HepG2 (cell line): ENCODE measurements around the gene ASB9. TPM values are rescaled to one million over a fixed set of nuclear protein-coding genes. Genes with fewer than 3 reads are reported as not detected.

Experiments used
- ATAC-seq: fragments of 200-7000 bp; cut with Tn5 transposase; 3 replicates; pipeline ENCODE4 v1.9.1; 2020; ENCODE audit warnings: mild to moderate bottlenecking, moderate library complexity
- BruUV-seq: library from RNA; stranded (reverse); fragments of 400-500 nt; replicated peaks from 2 replicates; lab custom pipeline; 2021; lab: Mats Ljungman, UMichigan
- CTCF ChIA-PET: fragments of 300-600 bp; formaldehyde crosslinking; extraction: SDS; loops from one replicate; lab custom pipeline; 2021; ENCODE audit warnings: low total read pairs, inconsistent platforms, low intra/inter-chr PET ratio; lab: Yijun Ruan, JAX
- POLR2A ChIA-PET: fragments of 350-600 bp; sonication (Branson Sonifier 250); formaldehyde crosslinking; loops from one replicate; lab custom pipeline; 2020; ENCODE audit warnings: antibody characterized with exemption, inconsistent platforms; lab: Yijun Ruan, JAX
- DNase-seq: peaks from one replicate; pipeline ENCODE4 v3.0.0-alpha.2; 2015; ENCODE audit warnings: low spot score
- FAIRE-seq: peaks from 3 replicates; lab custom pipeline; 2011; peaks lifted over from hg19 to GRCh38; lab: Jason Lieb, UNC
- H2AFZ ChIP-seq: one replicate; pipeline ENCODE4 v1.6.1; 2011; ENCODE audit warnings: low read length, inconsistent platforms
- H3K27ac ChIP-seq: fragments of 300-600 bp; 3 replicates; pipeline ENCODE4 v1.8.0; 2011; ENCODE audit warnings: mixed run types, mild to moderate bottlenecking, mixed read lengths, low read length, inconsistent platforms; ENCODE audit not compliant: insufficient read depth; ENCODE audit errors: extremely low read length
- H3K27me3 ChIP-seq, 2 experiments: fragments of 200-600 bp in 1 of 2; 2 replicates in 1 of 2; 3 replicates in 1 of 2; pipeline versions ENCODE4 v1.6.0 to v1.8.0; 2011; ENCODE audit warnings: low read length in 2 of 2, mild to moderate bottlenecking in 2 of 2, moderate library complexity in 2 of 2, inconsistent platforms in 1 of 2; ENCODE audit not compliant: insufficient read depth in 2 of 2, control insufficient read depth in 1 of 2
- H3K36me3 ChIP-seq, 2 experiments: fragments of 200-600 bp in 1 of 2; replicated peaks in 1 of 2; 2 replicates in 1 of 2; 3 replicates in 1 of 2; pipeline versions ENCODE4 v1.5.1 to v1.8.0; 2011; ENCODE audit warnings: low read length in 2 of 2, inconsistent platforms in 1 of 2; ENCODE audit not compliant: insufficient read depth in 2 of 2, control insufficient read depth in 1 of 2
- H3K4me1 ChIP-seq: 2 replicates; pipeline ENCODE4 v1.5.1; 2012; ENCODE audit warnings: low read length, inconsistent platforms; ENCODE audit not compliant: insufficient read depth
- H3K4me2 ChIP-seq: 2 replicates; pipeline ENCODE4 v1.6.0; 2011; ENCODE audit warnings: low read depth, low read length, inconsistent platforms
- H3K4me3 ChIP-seq, 3 experiments: fragments of 200-600 bp in 1 of 3; sonication (generic), shearing (Covaris generic) in 1 of 3; replicated peaks in 1 of 3; 2 replicates each; pipeline ENCODE4 v1.5.1; 2011 to 2016; ENCODE audit warnings: low read length in 3 of 3, inconsistent platforms in 2 of 3, low read depth in 2 of 3, mild to moderate bottlenecking in 2 of 3, control low read depth in 1 of 3, mixed read lengths in 1 of 3; ENCODE audit not compliant: insufficient read depth in 1 of 3
- H3K79me2 ChIP-seq: one replicate; pipeline ENCODE4 v1.6.1; 2011; ENCODE audit warnings: low read length, inconsistent platforms; ENCODE audit not compliant: insufficient read depth
- H3K9ac ChIP-seq: 2 replicates; pipeline ENCODE4 v1.6.0; 2011; ENCODE audit warnings: mild to moderate bottlenecking, low read depth, low read length, inconsistent platforms; ENCODE audit not compliant: insufficient read depth
- H3K9me3 ChIP-seq: 2 replicates; pipeline ENCODE4 v1.5.1; 2012; ENCODE audit warnings: mild to moderate bottlenecking, low read length
- H4K20me1 ChIP-seq: 2 replicates; pipeline ENCODE4 v1.6.0; 2011; ENCODE audit warnings: inconsistent platforms, mild to moderate bottlenecking, low read length, moderate library complexity; ENCODE audit not compliant: insufficient read depth
- MEF2D ChIP-seq: sonication (generic); formaldehyde crosslinking; IDR thresholded peaks from 2 replicates; pipeline ENCODE4 v1.5.1; 2020; ENCODE audit warnings: mild to moderate bottlenecking, missing genetic modification reagents
- MXI1 ChIP-seq: IDR thresholded peaks from 3 replicates; pipeline ENCODE4 v1.6.1; 2012; ENCODE audit warnings: low read depth, low read length, inconsistent platforms, borderline replicate concordance
- PHB2 ChIP-seq: fragments of 450-650 bp; IDR thresholded peaks from 2 replicates; pipeline ENCODE4 v1.6.1; 2018; ENCODE audit not compliant: partially characterized antibody
- RAD51 ChIP-seq: fragments of 450-650 bp; IDR thresholded peaks from 2 replicates; pipeline ENCODE4 v1.6.1; 2016; ENCODE audit warnings: borderline replicate concordance
- TSC22D2 ChIP-seq: sonication (generic); formaldehyde crosslinking; IDR thresholded peaks from 2 replicates; pipeline ENCODE4 v1.5.1; 2020; ENCODE audit warnings: missing genetic modification reagents, mild to moderate bottlenecking, borderline replicate concordance
- ZNF263 ChIP-seq: sonication (generic); formaldehyde crosslinking; IDR thresholded peaks from 2 replicates; pipeline ENCODE4 v1.4.0; 2020; ENCODE audit warnings: missing genetic modification reagents
- ZNF607 ChIP-seq: sonication (generic); formaldehyde crosslinking; IDR thresholded peaks from 2 replicates; pipeline ENCODE4 v1.5.1; 2020; ENCODE audit warnings: missing genetic modification reagents, mild to moderate bottlenecking, borderline replicate concordance
- ZNF674 ChIP-seq: sonication (generic); formaldehyde crosslinking; IDR thresholded peaks from 2 replicates; pipeline ENCODE4 v1.5.0; 2020; ENCODE audit warnings: low read depth, mild to moderate bottlenecking, missing genetic modification reagents
- WGBS: methylation state at CpG from one replicate; pipeline ENCODE4 v1.1.6; 2017; ENCODE audit warnings: low lambda C conversion rate; 5-methylcytosine and 5-hydroxymethylcytosine counted together
- in situ Hi-C: cut with HindIII; loops from 2 replicates; pipeline ENCODE4 v1.10.0; 2017; ENCODE audit warnings: low pct_unique_long_range_greater_than_20kb; ENCODE audit not compliant: extremely low pct_ligation_motif_present
- intact Hi-C: fragments of 100-400 bp; cut with micrococcal nuclease; formaldehyde crosslinking; loops from one replicate; pipeline ENCODE4 v1.10.0; 2022; ENCODE audit not compliant: unreplicated experiment
- polyA plus RNA-seq, 8 experiments: library from polyadenylated mRNA; depleted of rRNA in 3 of 8; stranded (reverse) in 7 of 8; unstranded in 1 of 8; fragments of >200 nt; fragmentation: Illumina TruSeq in 4 of 8; extraction: Trizol in 4 of 8; gene quantifications; 2 replicates each; pipeline versions ENCODE4 v1.2.1 to v1.2.3, GENCODE V29; 2011 to 2016; ENCODE audit warnings: low read depth in 4 of 8, missing spikeins in 1 of 8, mixed read lengths in 1 of 8; ENCODE audit not compliant: insufficient read depth in 1 of 8
- total RNA-seq, 5 experiments: library from RNA; depleted of rRNA; stranded (reverse); fragments of >200 nt; fragmentation: Illumina TruSeq; extraction: Trizol; gene quantifications; 2 replicates each; pipeline ENCODE4 v1.2.3, GENCODE V29; 2016; ENCODE audit warnings: low read depth in 1 of 5
- TF ChIP-seq, protein P1 (sequence below): sonication (generic); formaldehyde crosslinking; IDR thresholded peaks from 2 replicates; pipeline ENCODE4 v1.4.0; 2020; ENCODE audit warnings: missing genetic modification reagents, low read depth, mild to moderate bottlenecking, borderline replicate concordance
- TF ChIP-seq, protein P2 (sequence below): sonication (generic); formaldehyde crosslinking; IDR thresholded peaks from 2 replicates; pipeline ENCODE4 v1.5.0; 2020; ENCODE audit warnings: mild to moderate bottlenecking, low read depth, missing genetic modification reagents, borderline replicate concordance
- TF ChIP-seq, protein P3 (sequence below): sonication (generic); formaldehyde crosslinking; IDR thresholded peaks from 2 replicates; pipeline ENCODE4 v1.8.0; 2022; ENCODE audit warnings: mild to moderate bottlenecking, missing genetic modification reagents; ENCODE audit not compliant: insufficient replicate concordance
- TF ChIP-seq, protein P4 (sequence below): sonication (generic); formaldehyde crosslinking; IDR thresholded peaks from 2 replicates; pipeline ENCODE4 v1.4.0; 2020; ENCODE audit warnings: mild to moderate bottlenecking, missing genetic modification reagents
- TF ChIP-seq, protein P5 (sequence below): IDR thresholded peaks from 2 replicates; pipeline ENCODE4 v1.6.1; 2018; ENCODE audit warnings: missing genetic modification reagents

The ASB9 gene
- total and polyA plus RNA-seq, 2 of the 13 experiments (the other 11 are each of a cell fraction or from before 2014, with no cell fraction given) = 4.2 to 13.8 TPM

DNA sequence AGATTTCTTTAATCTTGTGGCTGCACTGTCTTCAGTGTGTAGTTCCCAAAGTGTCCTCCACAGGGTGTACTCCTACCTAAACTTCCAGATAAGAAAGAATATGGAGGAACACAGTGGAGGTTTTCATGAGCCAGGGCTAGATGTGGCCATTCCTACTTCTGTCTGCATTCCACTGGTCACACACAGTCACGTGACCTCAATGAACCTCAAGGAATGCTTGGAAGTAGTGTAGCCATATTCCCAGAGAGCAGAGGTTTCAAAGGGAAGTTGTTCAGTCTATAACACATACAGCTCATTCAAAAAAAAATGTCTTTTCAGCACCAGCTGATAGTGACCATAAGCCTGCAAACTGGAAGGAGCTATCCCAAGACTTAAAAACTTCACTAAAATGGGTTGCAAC is 53.6 kb downstream of the ASB9 start:
- no TSS peak for BruUV-seq
- Histone ChIP-seq H3K9me3 (no peaks in the 10 kb centered on the region), H2AFZ (no peak overlapping the region), H4K20me1 (no peaks in the 10 kb centered on the region), H3K27ac (no peak overlapping the region), H3K4me3 (no peak overlapping the region), H3K27me3 (no peaks in the 10 kb centered on the region), H3K36me3 (no peaks in the 10 kb centered on the region), H3K79me2 (no peaks in the 10 kb centered on the region), H3K4me2 (no peak overlapping the region), H3K4me1 (no peaks in the 10 kb centered on the region), H3K9ac (no peak overlapping the region)
- ChIA-PET CTCF (no interaction called here), POLR2A (no interaction called here)
- FAIRE-seq = no peak
- intact Hi-C loops (no loop called here), in situ Hi-C loops (no loop called here)
- WGBS = 0% methylated on average over 1 of the region's 1 CpG
- no peak for DNase-seq
- TF ChIP-seq TSC22D2 (no peak), RAD51 (peak; percentile 48; the same call in 1 of the 2 replicates)
- no peak for ATAC-seq

DNA sequence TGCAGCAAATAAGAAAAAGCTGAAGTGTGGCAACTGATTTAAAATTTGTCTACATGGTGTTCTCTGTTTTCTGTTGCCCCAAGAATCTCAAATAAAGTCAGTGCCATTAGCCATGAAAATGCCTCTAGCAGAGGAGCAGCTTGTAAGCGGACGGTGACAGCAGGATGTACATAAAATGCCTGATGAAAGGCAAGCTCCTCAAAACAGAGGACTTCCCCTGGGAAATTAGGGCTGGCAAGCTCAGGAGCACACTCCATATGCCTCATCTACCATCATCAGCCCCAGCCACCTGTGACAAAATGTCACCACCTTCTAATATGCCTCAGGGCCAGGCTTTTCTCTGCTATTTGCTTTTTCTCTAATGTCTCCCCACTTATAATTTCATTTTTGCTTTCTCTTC is 54.5 kb downstream of the ASB9 start:
- no TSS peak for BruUV-seq
- CTCF ChIA-PET = no interaction called here
- in situ Hi-C loops = no loop called here
- Histone ChIP-seq H3K4me1 (no peaks in the 10 kb centered on the region), H3K4me3 (no peak overlapping the region)
- no peak for DNase-seq
- TF ChIP-seq MEF2D (CRISPR knock-in tag) (no peak), PHB2 (no peak), MXI1 (no peak), ZNF607 (CRISPR knock-in tag) (no peak), ZNF263 (CRISPR knock-in tag) (no peak), ZNF674 (CRISPR knock-in tag) (no peak)
- TF ChIP-seq, protein P1, sequence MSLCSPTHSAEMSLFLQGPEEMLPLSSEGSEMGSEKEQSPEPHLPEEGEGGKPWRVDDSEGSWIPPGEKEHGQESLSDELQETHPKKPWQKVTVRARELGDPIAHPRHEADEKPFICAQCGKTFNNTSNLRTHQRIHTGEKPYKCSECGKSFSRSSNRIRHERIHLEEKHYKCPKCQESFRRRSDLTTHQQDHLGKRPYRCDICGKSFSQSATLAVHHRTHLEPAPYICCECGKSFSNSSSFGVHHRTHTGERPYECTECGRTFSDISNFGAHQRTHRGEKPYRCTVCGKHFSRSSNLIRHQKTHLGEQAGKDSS (CRISPR knock-in tag) = no peak
- TF ChIP-seq, protein P2, sequence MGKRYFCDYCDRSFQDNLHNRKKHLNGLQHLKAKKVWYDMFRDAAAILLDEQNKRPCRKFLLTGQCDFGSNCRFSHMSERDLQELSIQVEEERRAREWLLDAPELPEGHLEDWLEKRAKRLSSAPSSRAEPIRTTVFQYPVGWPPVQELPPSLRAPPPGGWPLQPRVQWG (CRISPR knock-in tag) = no peak
- TF ChIP-seq, protein P3, sequence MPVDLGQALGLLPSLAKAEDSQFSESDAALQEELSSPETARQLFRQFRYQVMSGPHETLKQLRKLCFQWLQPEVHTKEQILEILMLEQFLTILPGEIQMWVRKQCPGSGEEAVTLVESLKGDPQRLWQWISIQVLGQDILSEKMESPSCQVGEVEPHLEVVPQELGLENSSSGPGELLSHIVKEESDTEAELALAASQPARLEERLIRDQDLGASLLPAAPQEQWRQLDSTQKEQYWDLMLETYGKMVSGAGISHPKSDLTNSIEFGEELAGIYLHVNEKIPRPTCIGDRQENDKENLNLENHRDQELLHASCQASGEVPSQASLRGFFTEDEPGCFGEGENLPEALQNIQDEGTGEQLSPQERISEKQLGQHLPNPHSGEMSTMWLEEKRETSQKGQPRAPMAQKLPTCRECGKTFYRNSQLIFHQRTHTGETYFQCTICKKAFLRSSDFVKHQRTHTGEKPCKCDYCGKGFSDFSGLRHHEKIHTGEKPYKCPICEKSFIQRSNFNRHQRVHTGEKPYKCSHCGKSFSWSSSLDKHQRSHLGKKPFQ (CRISPR knock-in tag) = no peak
- TF ChIP-seq, protein P4, sequence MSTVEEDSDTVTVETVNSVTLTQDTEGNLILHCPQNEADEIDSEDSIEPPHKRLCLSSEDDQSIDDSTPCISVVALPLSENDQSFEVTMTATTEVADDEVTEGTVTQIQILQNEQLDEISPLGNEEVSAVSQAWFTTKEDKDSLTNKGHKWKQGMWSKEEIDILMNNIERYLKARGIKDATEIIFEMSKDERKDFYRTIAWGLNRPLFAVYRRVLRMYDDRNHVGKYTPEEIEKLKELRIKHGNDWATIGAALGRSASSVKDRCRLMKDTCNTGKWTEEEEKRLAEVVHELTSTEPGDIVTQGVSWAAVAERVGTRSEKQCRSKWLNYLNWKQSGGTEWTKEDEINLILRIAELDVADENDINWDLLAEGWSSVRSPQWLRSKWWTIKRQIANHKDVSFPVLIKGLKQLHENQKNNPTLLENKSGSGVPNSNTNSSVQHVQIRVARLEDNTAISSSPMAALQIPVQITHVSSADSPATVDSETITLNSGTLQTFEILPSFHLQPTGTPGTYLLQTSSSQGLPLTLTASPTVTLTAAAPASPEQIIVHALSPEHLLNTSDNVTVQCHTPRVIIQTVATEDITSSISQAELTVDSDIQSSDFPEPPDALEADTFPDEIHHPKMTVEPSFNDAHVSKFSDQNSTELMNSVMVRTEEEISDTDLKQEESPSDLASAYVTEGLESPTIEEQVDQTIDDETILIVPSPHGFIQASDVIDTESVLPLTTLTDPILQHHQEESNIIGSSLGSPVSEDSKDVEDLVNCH (CRISPR knock-in tag) = no peak
- TF ChIP-seq, protein P5, sequence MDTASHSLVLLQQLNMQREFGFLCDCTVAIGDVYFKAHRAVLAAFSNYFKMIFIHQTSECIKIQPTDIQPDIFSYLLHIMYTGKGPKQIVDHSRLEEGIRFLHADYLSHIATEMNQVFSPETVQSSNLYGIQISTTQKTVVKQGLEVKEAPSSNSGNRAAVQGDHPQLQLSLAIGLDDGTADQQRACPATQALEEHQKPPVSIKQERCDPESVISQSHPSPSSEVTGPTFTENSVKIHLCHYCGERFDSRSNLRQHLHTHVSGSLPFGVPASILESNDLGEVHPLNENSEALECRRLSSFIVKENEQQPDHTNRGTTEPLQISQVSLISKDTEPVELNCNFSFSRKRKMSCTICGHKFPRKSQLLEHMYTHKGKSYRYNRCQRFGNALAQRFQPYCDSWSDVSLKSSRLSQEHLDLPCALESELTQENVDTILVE = no peak
- TF ChIP-seq, all 625 proteins: peak for 0
- 33% methylated on average over 2 of the region's 2 CpGs for WGBS
- no peaks in the 10 kb centered on the region for H3K79me2 ChIP-seq
- H3K4me2 ChIP-seq = no peak overlapping the region
- no peak overlapping the region for H3K9ac ChIP-seq
- FAIRE-seq = no peak
- POLR2A ChIA-PET = no interaction called here
- H3K27me3 ChIP-seq = no peaks in the 10 kb centered on the region
- no peak overlapping the region for H2AFZ ChIP-seq
- H3K36me3 ChIP-seq = no peaks in the 10 kb centered on the region
- H3K9me3 ChIP-seq = no peaks in the 10 kb centered on the region
- ATAC-seq = no peak
- intact Hi-C loops = no loop called here
- H3K27ac ChIP-seq = no peak overlapping the region
- no peaks in the 10 kb centered on the region for H4K20me1 ChIP-seq
